Measurements from ENCODE around the gene NRSN2. TPM values are rescaled to one million over a fixed set of nuclear protein-coding genes. Genes with fewer than 3 reads are reported as not detected.

Gene NRSN2
- total RNA-seq, 2 donors from 2014 or later = 25.1 to 56.9 TPM

GRCh38 chr20:363319-364078 lies 16.6 kb downstream of the NRSN2 start:
- Histone ChIP-seq H3K36me3 (no peaks in the 10 kb centered on the region), H3K27ac (no peak overlapping the region), H3K27me3 (replicated peaks; ENCODE audit: insufficient read depth) (no peaks in the 10 kb centered on the region), H3K4me1 (ENCODE audit: control insufficient read depth in 1 of 2, low read depth in 2 of 2) (peaks cover 0 to 6% of the 10 kb centered on the region in 2 donors), H3K4me3 (no peak overlapping the region), H3K9me3 (no peaks in the 10 kb centered on the region)
- TF ChIP-seq, protein P1, sequence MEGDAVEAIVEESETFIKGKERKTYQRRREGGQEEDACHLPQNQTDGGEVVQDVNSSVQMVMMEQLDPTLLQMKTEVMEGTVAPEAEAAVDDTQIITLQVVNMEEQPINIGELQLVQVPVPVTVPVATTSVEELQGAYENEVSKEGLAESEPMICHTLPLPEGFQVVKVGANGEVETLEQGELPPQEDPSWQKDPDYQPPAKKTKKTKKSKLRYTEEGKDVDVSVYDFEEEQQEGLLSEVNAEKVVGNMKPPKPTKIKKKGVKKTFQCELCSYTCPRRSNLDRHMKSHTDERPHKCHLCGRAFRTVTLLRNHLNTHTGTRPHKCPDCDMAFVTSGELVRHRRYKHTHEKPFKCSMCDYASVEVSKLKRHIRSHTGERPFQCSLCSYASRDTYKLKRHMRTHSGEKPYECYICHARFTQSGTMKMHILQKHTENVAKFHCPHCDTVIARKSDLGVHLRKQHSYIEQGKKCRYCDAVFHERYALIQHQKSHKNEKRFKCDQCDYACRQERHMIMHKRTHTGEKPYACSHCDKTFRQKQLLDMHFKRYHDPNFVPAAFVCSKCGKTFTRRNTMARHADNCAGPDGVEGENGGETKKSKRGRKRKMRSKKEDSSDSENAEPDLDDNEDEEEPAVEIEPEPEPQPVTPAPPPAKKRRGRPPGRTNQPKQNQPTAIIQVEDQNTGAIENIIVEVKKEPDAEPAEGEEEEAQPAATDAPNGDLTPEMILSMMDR (IDR thresholded peaks at IDR 0.05) = no peak
- DNase-seq (ENCODE audit: low spot score) (no peak), ATAC-seq (ENCODE audit: insufficient number of reproducible peaks, low FRiP score, low read depth) (no peak)

DNA sequence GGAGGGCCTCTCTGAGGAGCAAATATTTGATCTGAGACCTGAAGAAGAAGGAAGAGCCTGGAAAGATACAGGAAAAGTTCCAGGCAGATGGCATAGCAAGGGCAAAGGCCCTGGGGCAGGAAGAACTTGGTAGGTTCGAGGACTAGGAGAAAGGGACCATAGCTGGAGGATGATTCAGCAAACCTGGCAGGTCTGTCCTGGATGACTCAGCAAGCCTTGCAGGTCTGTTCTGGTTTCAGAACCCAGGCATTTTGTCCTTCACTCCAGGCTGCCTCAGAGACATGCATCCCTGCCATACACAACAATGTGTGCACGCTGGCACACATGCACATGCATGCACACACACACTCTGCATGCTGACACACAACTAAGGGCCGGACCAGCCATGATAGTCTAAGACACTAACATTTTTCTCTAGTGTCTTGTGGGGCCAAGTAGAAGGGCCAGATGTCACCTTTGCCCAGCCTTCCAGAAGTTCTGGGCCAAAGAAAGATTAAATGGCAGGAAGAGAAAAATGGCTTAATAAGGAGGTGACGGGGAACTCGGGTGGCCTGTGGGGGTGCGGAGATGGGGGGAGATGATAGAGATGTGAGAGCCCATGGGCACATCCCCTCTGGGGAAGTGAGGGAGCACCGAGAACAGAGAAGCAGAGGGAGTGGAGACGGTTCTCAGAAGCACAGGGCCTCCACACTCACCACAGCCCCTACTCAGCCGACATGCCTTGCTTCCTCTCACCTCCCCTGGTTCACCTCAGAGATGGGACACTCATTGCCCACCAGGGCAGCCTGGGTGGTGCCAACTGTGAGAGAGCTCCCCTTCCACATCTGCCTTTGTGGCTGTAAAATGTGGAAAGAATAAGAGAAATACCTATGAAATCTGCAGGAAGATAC lies 18.2 kb downstream of the NRSN2 start:
- H3K27me3 ChIP-seq (replicated peaks; ENCODE audit: insufficient read depth) = no peaks in the 10 kb centered on the region
- no peaks in the 10 kb centered on the region for H3K36me3 ChIP-seq
- H3K4me3 ChIP-seq = no peak overlapping the region
- no peak overlapping the region for H3K27ac ChIP-seq
- no peaks in the 10 kb centered on the region for H3K9me3 ChIP-seq
- peaks cover 0 to 6% of the 10 kb centered on the region in 2 donors for H3K4me1 ChIP-seq (ENCODE audit: control insufficient read depth in 1 of 2, low read depth in 2 of 2)
- ATAC-seq (ENCODE audit: insufficient number of reproducible peaks, low FRiP score, low read depth) = no peak
- no peak for DNase-seq (ENCODE audit: low spot score)
- TF ChIP-seq, protein P1 (IDR thresholded peaks at IDR 0.05) = no peak

DNA sequence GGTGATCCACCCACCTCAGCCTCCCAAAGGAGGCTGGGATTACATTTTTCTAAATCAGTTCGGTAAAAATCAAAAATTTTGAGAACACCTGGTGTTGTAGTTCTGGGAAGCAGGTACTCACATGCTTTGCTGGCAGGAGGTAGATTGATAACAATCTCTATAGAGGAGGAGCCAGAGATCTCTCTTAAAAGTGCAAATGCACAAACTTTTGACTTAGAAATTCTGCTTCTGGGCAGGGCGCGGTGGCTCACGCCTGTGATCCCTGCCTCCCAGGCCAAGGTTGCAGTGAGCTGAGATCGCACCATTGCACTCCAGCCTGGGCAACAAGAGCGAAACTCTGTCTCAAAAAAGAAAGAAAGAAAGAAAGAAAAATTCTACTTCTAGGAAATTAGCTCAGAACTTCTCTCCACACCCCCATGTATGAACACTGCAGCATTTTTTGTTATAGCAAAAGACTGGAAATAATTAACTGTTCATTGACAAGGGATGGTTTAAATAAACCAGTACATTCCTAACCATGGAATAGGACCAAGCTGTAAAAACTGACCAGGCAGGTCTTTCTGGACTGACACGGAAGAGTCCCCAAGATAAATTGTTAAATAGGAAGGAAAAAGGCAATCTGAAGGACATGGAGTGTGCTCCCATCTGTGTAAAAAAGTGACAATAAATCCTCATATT lies 19.3 kb downstream of the NRSN2 start:
- Histone ChIP-seq H3K4me1 (ENCODE audit: control insufficient read depth in 1 of 2, low read depth in 2 of 2) (peaks cover 0 to 6% of the 10 kb centered on the region in 2 donors), H3K9me3 (no peaks in the 10 kb centered on the region)
- TF ChIP-seq, protein P1 (IDR thresholded peaks at IDR 0.05) = no peak

GRCh38 chr20:366719-367485 lies 20.0 kb downstream of the NRSN2 start:
- no peak overlapping the region for H3K27ac ChIP-seq
- H3K36me3 ChIP-seq = no peaks in the 10 kb centered on the region
- H3K4me1 ChIP-seq (ENCODE audit: control insufficient read depth in 1 of 2, low read depth in 2 of 2) = peaks cover 0 to 6% of the 10 kb centered on the region in 2 donors
- TF ChIP-seq, protein P1 (IDR thresholded peaks at IDR 0.05) = no peak
- no peak overlapping the region for H3K4me3 ChIP-seq
- no peaks in the 10 kb centered on the region for H3K27me3 ChIP-seq (replicated peaks; ENCODE audit: insufficient read depth)
- no peaks in the 10 kb centered on the region for H3K9me3 ChIP-seq
- ATAC-seq (ENCODE audit: insufficient number of reproducible peaks, low FRiP score, low read depth) (no peak), DNase-seq (ENCODE audit: low spot score) (no peak)

More for the DNA sequence above, 19.3 kb downstream of the NRSN2 start:
- ATAC-seq (ENCODE audit: insufficient number of reproducible peaks, low FRiP score, low read depth) (no peak), DNase-seq (ENCODE audit: low spot score) (no peak)
- no peak overlapping the region for H3K4me3 ChIP-seq
- H3K27me3 ChIP-seq (replicated peaks; ENCODE audit: insufficient read depth) = no peaks in the 10 kb centered on the region
- no peak overlapping the region for H3K27ac ChIP-seq
- no peaks in the 10 kb centered on the region for H3K36me3 ChIP-seq
